ENCODE results near the gene TMEM9. TPM values are rescaled to one million over a fixed set of nuclear protein-coding genes. Genes with fewer than 3 reads are reported as not detected.

The TMEM9 gene
- total and polyA plus RNA-seq, 9 of the 15 experiments (the other 6 are each of a cell fraction or from before 2014, with no cell fraction given), result 30.4 to 107 (median 67.6) TPM

DNA sequence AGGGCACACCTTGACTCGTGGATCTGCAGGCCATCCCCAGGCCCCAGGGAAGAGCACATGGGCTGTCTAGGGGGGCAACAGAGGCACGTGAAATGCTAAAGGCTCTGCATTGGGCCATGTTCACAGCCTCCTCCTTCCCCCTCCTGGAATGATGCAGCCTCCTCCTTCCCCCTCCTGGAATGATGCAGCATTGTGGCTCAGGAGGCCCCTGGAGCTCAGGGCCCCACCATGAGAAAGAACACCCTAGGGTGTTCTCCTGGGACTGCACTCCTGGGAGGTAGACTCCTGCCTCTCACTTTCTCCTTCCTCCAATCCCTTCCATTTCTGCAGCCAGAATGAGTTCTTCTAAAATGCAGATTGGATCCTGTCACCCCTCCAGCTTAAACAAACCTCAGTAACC lies 34.8 kb upstream of the TMEM9 start (continued):
- TF ChIP-seq CBX8 (IDR thresholded peaks at IDR 0.05; ENCODE audit: borderline replicate concordance, extremely low read depth, low read depth, low read length, poor library complexity, severe bottlenecking) (no peak), ZNF75A (CRISPR knock-in tag; IDR thresholded peaks at IDR 0.05) (no peak), ETS2 (tag; IDR thresholded peaks at IDR 0.05; ENCODE audit: borderline replicate concordance, poor library complexity, severe bottlenecking) (no peak), CXXC5 (CRISPR knock-in tag; IDR thresholded peaks at IDR 0.05) (no peak)
- TF ChIP-seq, protein P1, sequence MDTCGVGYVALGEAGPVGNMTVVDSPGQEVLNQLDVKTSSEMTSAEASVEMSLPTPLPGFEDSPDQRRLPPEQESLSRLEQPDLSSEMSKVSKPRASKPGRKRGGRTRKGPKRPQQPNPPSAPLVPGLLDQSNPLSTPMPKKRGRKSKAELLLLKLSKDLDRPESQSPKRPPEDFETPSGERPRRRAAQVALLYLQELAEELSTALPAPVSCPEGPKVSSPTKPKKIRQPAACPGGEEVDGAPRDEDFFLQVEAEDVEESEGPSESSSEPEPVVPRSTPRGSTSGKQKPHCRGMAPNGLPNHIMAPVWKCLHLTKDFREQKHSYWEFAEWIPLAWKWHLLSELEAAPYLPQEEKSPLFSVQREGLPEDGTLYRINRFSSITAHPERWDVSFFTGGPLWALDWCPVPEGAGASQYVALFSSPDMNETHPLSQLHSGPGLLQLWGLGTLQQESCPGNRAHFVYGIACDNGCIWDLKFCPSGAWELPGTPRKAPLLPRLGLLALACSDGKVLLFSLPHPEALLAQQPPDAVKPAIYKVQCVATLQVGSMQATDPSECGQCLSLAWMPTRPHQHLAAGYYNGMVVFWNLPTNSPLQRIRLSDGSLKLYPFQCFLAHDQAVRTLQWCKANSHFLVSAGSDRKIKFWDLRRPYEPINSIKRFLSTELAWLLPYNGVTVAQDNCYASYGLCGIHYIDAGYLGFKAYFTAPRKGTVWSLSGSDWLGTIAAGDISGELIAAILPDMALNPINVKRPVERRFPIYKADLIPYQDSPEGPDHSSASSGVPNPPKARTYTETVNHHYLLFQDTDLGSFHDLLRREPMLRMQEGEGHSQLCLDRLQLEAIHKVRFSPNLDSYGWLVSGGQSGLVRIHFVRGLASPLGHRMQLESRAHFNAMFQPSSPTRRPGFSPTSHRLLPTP (IDR thresholded peaks at IDR 0.05; ENCODE audit: borderline replicate concordance, extremely low read depth, insufficient read length), result no peak

DNA sequence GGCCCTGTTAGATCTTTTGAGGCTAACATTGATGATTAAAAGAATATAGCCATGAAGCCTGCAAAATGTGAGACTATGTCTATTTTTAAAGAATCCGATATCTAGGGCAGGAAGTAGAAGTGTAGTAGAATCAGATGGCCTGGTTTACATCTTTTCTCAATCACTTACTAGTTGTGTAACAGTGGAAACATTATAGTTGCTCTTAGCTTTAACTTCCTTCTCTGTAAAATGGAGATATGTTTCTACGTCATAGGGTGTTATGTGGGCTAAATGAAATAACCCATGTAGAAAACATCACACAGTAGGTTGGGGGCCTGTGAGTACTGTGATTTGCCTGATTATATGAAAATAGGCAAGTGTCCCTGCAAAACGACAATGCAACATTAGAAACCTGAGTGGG lies 31.9 kb upstream of the TMEM9 start:
- DNase-seq (ENCODE audit: extremely low read depth in 1 of 4, low spot score in 3 of 4), result no peak
- 2% methylated on average over 3 of the region's 3 CpGs for WGBS (ENCODE audit: insufficient coverage, low coverage, missing lambda C conversion rate)
- H3K9ac ChIP-seq (ENCODE audit: insufficient read depth in 1 of 2, low read depth in 2 of 2, low read length in 2 of 2), result no peak overlapping the region
- intact Hi-C loops (cut with micrococcal nuclease) (loop anchor here (10.0 kb wide), 1 partner anchor 101 kb away; no protein-coding TSS in a partner anchor), in situ Hi-C loops (cut with MboI) (no loop called here)
- no peaks in the 10 kb centered on the region for H3K79me2 ChIP-seq (ENCODE audit: control insufficient read depth, insufficient read depth, low read length)
- H3K27me3 ChIP-seq (ENCODE audit: control insufficient read depth in 2 of 2, insufficient read depth in 2 of 2, low read length in 2 of 2), result peaks cover 46 to 80% of the 10 kb centered on the region in 2 experiments
- H3K36me3 ChIP-seq (ENCODE audit: control insufficient read depth, insufficient read depth, low read length), result no peaks in the 10 kb centered on the region
- H4K20me1 ChIP-seq (replicated peaks; ENCODE audit: control insufficient read depth, insufficient read depth, low read length), result no peaks in the 10 kb centered on the region
- H3K9me3 ChIP-seq (replicated peaks; ENCODE audit: control insufficient read depth, insufficient read depth, low read depth, low read length), result no peaks in the 10 kb centered on the region
- POLR2A ChIA-PET, result interaction anchor here (0.9 to 1.2 kb wide), 2 partner anchors 10 to 15 kb away, joined by 3 to 4 read pairs; no protein-coding TSS in a partner anchor
- no peak overlapping the region for H3K4me2 ChIP-seq (ENCODE audit: insufficient read depth, low read length)
- CTCF ChIA-PET (ENCODE audit: low intra/inter-chr PET ratio), result no interaction called here
- peaks cover 0 to 5% of the 10 kb centered on the region in 2 experiments; a peak in 1 of 5 replicates for H3K4me1 ChIP-seq (replicated peaks in 1 of 2; ENCODE audit: control insufficient read depth in 2 of 2, insufficient read depth in 2 of 2, low read length in 2 of 2)
- peaks cover 3% of the 10 kb centered on the region for H3K9me1 ChIP-seq (ENCODE audit: control insufficient read depth, insufficient read depth, low read length)
- H3K4me3 ChIP-seq, result no peak overlapping the region
- H3K27ac ChIP-seq (ENCODE audit: extremely low read depth, low read depth, low read length), result no peak overlapping the region
- TF ChIP-seq DMBX1 (CRISPR knock-in tag; IDR thresholded peaks at IDR 0.05; ENCODE audit: borderline replicate concordance) (no peak), CBX1 (IDR thresholded peaks at IDR 0.05; ENCODE audit: low read depth) (no peak), SP1 (CRISPR knock-in tag; IDR thresholded peaks at IDR 0.05) (no peak), ZNF79 (CRISPR knock-in tag; IDR thresholded peaks at IDR 0.05; ENCODE audit: low read depth) (no peak), BRD4 (IDR thresholded peaks at IDR 0.05) (no peak), ESRRB (CRISPR knock-in tag; IDR thresholded peaks at IDR 0.05; ENCODE audit: borderline replicate concordance) (no peak)
- no peak for FAIRE-seq
- ATAC-seq, result no peak
- no TSS peak for BruUV-seq (replicated peaks)
- no peak overlapping the region for H2AFZ ChIP-seq (ENCODE audit: low read depth, low read length)

All from K562 (cell line).